Fibroblast of lung (primary cell): ENCODE results near the gene EXOSC5.

ENCODE experiments used
- CTCF ChIP-seq, 2 donors: IDR thresholded peaks in 1 of 2; conservative IDR thresholded peaks in 1 of 2; 1 replicate in 1 of 2; 2 replicates in 1 of 2; pipeline ENCODE4 v1.5.1; 2011 to 2012; ENCODE audit warnings: low read length in 2 of 2, control low read depth in 1 of 2, inconsistent platforms in 1 of 2, low read depth in 1 of 2, mild to moderate bottlenecking in 1 of 2
- EZH2 ChIP-seq: IDR thresholded peaks from 2 replicates; pipeline ENCODE4 v1.5.1; 2012; ENCODE audit warnings: low read length, control low read depth, mild to moderate bottlenecking; ENCODE audit errors: missing control alignments

GRCh38 chr19:41359741-41360140 lies 37.4 kb downstream of the EXOSC5 start:
- no peak for TF ChIP-seq CTCF (conservative IDR thresholded peaks at IDR 0.05 in 1 of 2, IDR thresholded peaks at IDR 0.05 in 1 of 2; ENCODE audit: low read depth in 1 of 2, low read length in 2 of 2)
- TF ChIP-seq EZH2: no peak
